Stimulated activated CD4-positive, alpha-beta T cell treated with anti-CD3 and anti-CD28 coated beads, Interleukin-12 subunit alpha, Interleukin-12 subunit beta, amount 100 ng/mL, for 24 hours (primary cell): Measurements from ENCODE around the gene SEPTIN7.
"Not testable (repeated sequence)": the region's sequence is repeated elsewhere in the genome, so short reads cannot be mapped to it uniquely, and the experiment has no call there.

Source experiments
- DNase-seq, 2 experiments: peaks; one replicate each; pipeline ENCODE4 v3.0.0-alpha.2; 2020; ENCODE audit warnings: low read depth in 2 of 2

SEPTIN7 gene

GRCh38 chr7:35800718-35801391, at the start of gene SEPTIN7:
TSS of gene SEPTIN7 (plus strand) at chr7:35801057. CDS start at chr7:35801210, 153 bp downstream.
- peak; percentile 96 to 97 for DNase-seq

- DNase-seq, result no peak
These were observed 48.1 kb upstream of the SEPTIN7 start for GRCh38 chr7:35752742-35753141.

DNA sequence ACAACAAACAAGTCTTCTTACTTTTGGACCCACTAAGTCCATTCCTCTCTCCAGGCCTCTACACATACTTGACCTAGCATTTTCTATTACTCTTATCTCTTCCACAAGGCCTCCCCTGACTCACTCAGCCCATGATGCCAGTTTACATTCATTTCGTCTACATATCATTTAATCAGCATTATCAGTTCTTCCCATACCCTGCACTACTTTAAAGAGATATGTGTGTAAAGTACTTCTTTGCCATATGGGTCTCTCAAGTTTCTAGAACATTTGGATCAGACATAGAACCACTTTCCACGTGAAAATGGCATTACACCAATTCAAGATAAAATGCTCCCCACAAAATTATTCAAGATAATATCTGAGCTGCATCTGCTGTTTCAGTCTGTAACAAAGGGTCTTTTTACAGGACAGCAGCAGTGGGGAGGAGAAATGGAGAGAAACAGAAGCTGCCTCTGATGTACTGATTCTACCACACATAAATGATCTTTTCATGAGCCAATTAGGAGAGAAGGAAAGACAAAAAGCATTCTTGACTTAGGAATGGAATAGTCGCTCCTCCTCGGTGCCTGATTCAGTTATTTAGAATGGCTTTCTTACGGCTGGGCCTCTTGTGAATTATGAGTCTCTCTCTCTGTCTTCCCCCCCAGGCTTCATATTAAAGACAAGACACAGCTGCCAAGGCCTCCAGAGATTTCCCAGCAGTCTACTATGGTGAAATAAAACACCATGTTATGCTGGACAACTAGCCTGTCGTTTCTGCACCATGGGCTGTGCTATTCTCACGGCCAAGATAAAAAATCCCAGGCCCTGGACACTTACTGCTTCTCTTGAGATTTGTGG, 46.9 kb upstream of the SEPTIN7 start:
- DNase-seq, result no peak

DNA sequence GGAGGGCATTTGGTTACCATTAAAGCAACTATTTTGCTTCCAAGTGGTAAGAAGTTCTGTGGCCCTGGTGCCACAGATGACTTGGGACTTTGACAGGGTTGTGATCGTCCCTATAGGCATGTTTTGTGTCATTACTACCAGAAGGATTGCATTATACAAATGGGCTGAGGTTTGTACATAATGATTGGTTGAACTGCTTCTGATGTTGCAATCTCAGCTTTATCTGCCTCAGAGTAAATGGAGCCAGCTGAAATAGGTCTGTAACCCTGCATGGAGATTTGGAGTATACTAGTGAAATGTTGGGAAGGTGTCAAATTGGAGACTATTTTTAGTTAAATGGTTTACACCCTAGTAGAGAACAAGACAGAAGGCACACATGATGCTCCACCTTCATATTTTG, 46.1 kb upstream of the SEPTIN7 start:
- no peak for DNase-seq

DNA sequence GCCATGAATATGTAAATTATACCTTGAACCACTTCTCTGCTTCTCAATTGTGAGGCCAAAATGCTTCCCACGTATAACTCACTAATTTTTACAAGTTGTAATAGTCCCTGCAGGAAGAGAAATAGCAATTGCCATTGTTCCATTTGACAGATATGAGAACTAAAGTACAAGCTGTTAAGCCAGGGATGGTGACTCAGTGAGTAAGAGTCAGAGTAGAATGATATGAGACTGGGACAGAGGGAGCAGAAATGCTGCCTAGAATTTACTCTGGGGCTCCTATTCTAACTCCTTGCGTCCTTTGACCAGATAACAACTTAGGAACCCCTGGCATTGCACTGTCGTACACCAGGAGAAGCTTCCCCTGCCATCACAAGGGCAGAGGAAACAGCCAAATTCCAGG, 45.1 kb upstream of the SEPTIN7 start:
- no peak for DNase-seq

GRCh38 chr7:35756453-35756852, 44.4 kb upstream of the SEPTIN7 start:
- DNase-seq, result not testable (repeated sequence)

DNA sequence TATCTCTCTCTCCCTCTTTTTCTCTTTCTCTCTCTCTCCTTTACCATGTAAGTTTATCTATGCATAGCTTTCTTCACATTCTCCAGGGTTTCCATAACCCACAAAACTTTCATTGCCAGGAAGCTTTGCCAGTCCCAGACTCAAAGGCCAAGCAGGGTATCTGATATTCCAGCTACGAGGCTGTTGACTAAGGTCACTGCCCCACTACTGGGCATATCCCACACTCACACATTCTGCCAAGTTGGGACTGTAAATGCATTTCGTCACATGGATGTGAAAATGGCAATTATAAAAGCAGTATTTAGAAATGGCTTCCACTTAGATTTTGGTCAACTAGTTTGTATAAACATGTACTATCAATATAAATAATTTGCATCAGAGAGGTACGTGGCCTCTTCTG, 43.3 kb upstream of the SEPTIN7 start:
- DNase-seq, result no peak

DNA sequence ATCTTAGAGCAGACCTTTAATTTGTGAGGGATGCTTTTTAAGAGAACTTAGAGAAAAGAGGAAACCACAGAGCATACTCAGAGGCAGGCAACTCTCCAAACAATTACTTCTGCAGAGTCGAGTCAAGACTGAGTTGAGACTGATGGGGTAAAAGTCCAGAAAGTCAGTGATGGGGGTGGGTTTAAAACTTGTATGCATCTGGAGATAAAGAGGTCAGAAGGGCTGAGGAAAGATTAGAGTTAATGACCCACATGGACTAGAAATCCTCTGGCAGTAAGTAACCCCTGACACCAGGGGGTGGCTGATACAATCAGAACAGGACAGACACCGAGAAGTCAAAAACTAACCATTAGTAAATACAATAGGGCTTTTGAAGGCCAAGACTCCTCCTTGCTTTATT, 42.4 kb upstream of the SEPTIN7 start:
- no peak for DNase-seq

GRCh38 chr7:35760143-35760745, 40.6 kb upstream of the SEPTIN7 start:
- DNase-seq, result no peak

DNA sequence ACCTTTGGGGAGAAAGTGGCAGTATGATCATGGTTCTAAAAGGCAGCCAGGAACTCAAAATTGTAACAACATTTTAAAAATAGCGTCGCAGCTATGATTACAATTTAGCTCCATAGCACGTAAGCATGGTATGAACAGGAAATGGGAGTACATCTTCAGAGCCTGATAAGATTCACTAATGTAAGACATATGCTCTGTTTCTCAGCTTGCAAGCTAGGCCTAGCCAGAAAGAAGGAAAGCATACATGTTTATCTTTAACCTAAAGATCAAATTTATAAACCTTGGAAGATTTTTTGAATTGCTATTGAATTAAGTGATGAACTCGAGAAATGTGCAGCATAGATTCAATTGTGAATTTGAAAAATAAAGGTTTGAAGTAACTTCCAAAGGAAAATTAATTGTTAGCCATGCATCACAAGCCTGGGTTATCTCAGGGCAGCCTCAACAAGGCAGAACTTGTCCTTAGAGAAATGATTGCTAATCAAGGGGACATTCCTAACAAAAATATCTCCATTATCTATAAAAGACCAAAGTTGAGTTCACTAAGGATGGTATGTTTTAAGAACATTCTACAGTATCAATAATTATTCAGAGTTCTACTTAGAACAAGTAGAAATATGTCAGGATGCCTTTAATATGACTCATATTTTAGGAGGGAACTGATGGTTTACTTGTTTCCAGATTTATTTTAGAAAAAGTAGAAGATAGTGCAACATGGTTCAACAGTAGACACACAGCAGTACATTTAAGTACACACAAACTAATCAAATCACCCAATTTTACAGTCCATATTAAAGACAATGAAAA, 38.8 kb upstream of the SEPTIN7 start:
- DNase-seq, result no peak

DNA sequence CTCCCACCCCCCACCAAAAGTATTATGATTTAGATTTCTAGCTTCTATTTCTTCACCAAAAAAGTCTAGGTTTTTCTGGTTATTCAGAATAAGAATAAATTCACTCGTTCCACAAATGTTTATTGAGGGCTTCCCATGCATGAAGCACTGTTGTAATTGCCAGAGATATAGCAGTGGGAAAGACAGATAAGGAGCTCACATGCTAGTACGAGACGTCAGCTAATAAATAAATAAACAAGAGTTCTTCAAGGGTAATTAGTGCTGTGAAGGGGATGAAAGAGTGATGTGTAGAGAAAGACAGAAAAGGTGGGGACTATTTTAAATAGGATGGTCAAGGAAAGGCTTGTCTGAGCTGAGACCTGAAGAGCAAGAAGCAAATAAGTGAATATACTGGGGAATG, 38.1 kb upstream of the SEPTIN7 start:
- DNase-seq, result no peak

- no peak for DNase-seq
These were observed 32.5 kb upstream of the SEPTIN7 start for GRCh38 chr7:35768346-35768745.

DNA sequence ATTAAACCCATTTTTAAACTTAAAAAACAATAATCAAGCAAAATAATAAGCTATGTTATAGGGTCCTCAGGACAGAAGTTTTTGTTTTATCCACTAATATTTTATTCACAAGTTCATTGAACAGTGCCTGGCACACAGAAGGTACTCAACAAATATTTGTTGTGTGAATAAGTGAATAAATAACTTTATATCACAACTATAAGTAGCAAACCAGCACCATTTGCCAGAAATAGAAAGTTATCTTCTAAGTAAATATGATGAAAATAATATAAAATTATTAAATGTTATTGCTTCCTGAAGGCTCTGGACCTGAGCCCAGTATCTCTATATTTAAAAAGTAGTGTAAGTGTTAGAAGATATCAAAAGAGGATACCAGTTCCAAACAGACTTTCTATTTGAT, 29.1 kb upstream of the SEPTIN7 start:
- no peak for DNase-seq

DNA sequence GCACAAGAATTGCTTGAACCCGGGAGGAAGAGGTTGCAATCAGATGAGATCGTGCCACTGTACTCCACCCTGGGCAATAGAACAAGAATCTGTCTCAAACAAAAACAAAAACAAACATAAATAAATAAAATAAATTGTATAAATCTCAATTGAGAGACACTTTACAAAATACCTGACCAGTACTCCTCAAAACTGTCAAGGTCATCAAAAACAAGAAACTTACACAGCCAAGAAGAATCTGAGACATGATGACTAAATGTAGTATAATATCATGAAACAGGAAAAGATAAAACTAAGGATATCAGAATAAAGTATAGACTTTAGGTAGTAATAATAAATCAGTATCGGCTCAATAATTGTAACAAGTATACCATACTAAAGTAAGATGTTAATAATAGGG, 26.9 kb upstream of the SEPTIN7 start:
- no peak for DNase-seq

DNA sequence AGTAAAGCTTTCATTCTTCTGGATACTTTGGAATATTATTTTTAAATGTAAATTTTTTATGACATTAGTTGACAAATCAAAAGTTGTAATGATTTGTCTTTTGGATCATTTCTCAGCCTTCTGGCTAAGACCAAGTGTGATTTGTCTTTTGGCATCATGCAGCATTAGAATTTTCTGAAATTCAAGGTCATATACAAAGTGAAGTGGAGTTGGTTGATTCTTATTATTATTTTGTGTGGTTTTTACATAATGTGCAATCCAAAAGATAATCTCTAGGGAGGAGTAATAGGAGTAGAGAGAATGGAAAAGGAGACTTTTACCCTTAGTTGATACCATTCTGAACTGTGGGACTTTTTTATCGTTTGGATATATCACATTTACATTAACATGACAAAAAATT, 24.2 kb upstream of the SEPTIN7 start:
- DNase-seq, result no peak

DNA sequence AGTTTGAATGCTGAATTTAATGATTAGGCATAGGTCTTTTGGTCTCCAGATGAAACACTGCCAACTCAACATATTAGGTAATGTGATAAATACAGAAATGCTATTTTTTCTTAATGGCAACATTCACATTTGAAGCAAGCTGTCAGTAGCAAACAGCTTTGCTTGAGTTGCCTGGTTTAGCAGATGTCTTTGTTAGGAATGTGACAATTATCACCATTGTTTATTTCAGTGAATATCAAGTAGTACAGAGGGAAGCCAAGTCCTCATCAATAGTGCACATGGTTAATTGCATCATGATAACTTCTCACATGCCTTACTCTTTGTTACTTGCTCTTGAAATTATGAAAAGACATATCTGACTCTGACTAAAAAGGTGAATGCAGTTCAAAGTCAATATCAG, 23.7 kb upstream of the SEPTIN7 start:
- DNase-seq, result no peak

DNA sequence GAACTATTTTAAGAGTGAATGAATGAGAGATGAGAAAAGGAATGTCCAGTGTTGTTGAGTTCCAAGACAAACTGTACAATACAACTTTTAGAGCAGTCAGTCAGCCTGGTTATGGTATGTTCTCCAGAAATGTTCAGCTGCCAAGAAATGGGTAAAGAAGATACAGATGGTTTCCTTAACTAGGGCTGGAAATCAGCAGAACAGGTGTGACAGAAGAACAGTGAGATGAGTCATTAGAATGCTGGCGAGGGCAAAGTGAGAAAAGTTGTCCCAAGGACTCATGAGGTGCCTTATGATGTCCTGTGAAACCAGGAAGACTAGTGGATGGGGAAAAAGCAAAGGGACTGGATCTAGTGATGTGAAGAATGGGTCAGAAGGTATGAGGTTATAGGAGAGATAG, 20.8 kb upstream of the SEPTIN7 start:
- no peak for DNase-seq

- no peak for DNase-seq
These were observed 19.6 kb upstream of the SEPTIN7 start for GRCh38 chr7:35781200-35781701.

DNA sequence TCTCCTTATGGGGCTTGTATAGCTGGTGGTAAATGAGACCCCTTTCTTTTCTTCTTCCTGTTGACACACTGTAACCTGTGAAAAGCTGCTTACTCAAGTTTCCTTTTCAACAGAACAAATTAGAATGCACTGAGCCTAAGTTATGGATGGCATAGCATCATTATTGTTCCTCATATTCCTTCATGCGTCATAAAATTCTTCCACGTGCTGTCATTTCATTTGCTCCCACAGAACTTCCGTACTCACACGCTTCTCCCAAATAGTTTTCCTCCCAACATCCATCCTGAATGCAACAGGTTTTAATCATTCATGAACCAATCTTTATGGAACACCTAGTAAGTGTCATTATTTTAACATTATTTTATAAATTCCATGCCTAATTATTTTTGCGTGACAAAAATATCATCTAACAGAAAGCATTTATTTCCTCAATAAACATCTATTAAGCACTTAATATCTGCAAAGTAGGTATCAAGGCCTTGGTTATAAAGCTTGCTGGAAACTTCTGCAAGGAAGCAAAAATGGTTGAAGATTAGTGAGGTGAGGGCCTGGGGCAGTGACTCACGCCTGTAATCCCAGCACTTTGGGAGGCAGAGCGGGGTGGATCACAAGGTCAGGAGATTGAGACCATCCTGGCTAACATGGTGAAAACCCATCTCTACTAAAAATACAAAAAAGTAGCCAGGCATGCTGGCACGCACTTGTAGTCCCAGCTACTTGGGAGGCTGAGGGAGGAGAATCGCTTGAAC, 18.9 kb upstream of the SEPTIN7 start:
- no peak for DNase-seq

- no peak for DNase-seq
These were observed 16.5 kb upstream of the SEPTIN7 start for GRCh38 chr7:35784332-35784731.

DNA sequence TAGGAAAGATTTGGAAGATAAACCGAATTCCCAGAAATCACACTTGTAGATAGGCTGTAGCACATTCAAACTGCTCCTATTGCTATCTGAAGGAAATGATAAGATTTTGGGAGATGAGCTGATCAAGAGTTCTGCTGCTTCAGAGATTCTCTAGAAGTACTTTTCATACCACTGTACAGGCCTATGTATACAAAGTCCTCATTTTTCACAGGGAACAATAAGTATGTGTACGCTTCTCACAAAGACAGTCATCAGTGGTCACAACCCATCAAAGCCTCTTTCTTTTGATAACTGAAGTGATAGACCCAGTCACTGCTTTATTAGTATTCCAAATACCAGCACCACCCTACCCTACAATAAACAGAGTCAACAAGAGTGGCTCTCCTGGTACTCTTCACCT, 15.6 kb upstream of the SEPTIN7 start:
- no peak for DNase-seq
